HG03066 (cell line): Measurements from ENCODE around the gene CHSY3.
"Not testable (repeated sequence)": the region's sequence is repeated elsewhere in the genome, so short reads cannot be mapped to it uniquely, and the experiment has no call there.

Source experiments
- ATAC-seq: cut with Tn5 transposase; IDR thresholded peaks from one replicate; pipeline ENCODE4 v1.9.1; 2021; ENCODE audit warnings: low read depth; ENCODE audit not compliant: unreplicated experiment

Gene CHSY3

GRCh38 chr5:130141659-130142320 is 237.5 kb downstream of the CHSY3 start:
- peak; percentile 59 for ATAC-seq

- no peak for ATAC-seq
Measured at GRCh38 chr5:130151239-130151638, 247.0 kb downstream of the CHSY3 start.

GRCh38 chr5:130155345-130156011 is 251.2 kb downstream of the CHSY3 start:
- ATAC-seq, result no peak

- no peak for ATAC-seq
Measured at GRCh38 chr5:130158036-130158435, 253.8 kb downstream of the CHSY3 start.

GRCh38 chr5:130159968-130160367 is 255.7 kb downstream of the CHSY3 start:
- ATAC-seq, result no peak

- ATAC-seq, result no peak
Measured at GRCh38 chr5:130164966-130165365, 260.7 kb downstream of the CHSY3 start.

GRCh38 chr5:130166839-130167490 is 262.7 kb downstream of the CHSY3 start:
- no peak for ATAC-seq

GRCh38 chr5:130168211-130168610 is 263.9 kb downstream of the CHSY3 start:
- no peak for ATAC-seq

- no peak for ATAC-seq
Measured at GRCh38 chr5:130171699-130172098, 267.4 kb downstream of the CHSY3 start.

GRCh38 chr5:130183115-130183514 is 278.9 kb downstream of the CHSY3 start:
- no peak for ATAC-seq

GRCh38 chr5:130189961-130190360 is 285.7 kb downstream of the CHSY3 start:
- ATAC-seq, result no peak

GRCh38 chr5:130198927-130199326 is 294.7 kb downstream of the CHSY3 start:
- no peak for ATAC-seq

- no peak for ATAC-seq
Measured at GRCh38 chr5:130206686-130207085, 302.4 kb downstream of the CHSY3 start.

GRCh38 chr5:130213607-130214006 is 309.3 kb downstream of the CHSY3 start:
- ATAC-seq, result no peak

GRCh38 chr5:130216286-130216685 is 312.0 kb downstream of the CHSY3 start:
- no peak for ATAC-seq

GRCh38 chr5:130222573-130222972 is 318.3 kb downstream of the CHSY3 start:
- no peak for ATAC-seq

GRCh38 chr5:130226556-130226955 is 322.3 kb downstream of the CHSY3 start:
- not testable (repeated sequence) for ATAC-seq

GRCh38 chr5:130227699-130228098 is 323.4 kb downstream of the CHSY3 start:
- no peak for ATAC-seq

GRCh38 chr5:130231786-130232185 is 327.5 kb downstream of the CHSY3 start:
- ATAC-seq, result no peak

- ATAC-seq, result no peak
Measured at GRCh38 chr5:130234816-130235215, 330.6 kb downstream of the CHSY3 start.
